Pancreas (tissue), 10 donors: ENCODE measurements around the gene VILL. TPM values are rescaled to one million over a fixed set of nuclear protein-coding genes. Genes with fewer than 3 reads are reported as not detected.

Source experiments
- ATAC-seq, 4 donors: fragments of 200-7000 bp; cut with Tn5 transposase; one replicate each; pipeline versions ENCODE4 v1.8.0 to v1.9.1; 2020; ENCODE audit warnings: mild to moderate bottlenecking in 4 of 4, moderate library complexity in 4 of 4
- DNase-seq, 6 donors: peaks; one replicate each; pipeline ENCODE4 v3.0.0-alpha.2; 2020
- FAIRE-seq: peaks from 2 replicates; lab custom pipeline; 2012; peaks lifted over from hg19 to GRCh38; lab: Jason Lieb, UNC
- H3K27ac ChIP-seq, 4 donors: fragments of 200-600 bp; sonication (generic); 1 replicate in 3 of 4; 2 replicates in 1 of 4; pipeline versions ENCODE4 v1.5.0 to v1.8.0; 2020
- H3K27me3 ChIP-seq, 4 donors: fragments of 200-600 bp; one replicate each; pipeline ENCODE4 v1.8.0; 2021
- H3K36me3 ChIP-seq, 3 donors: fragments of 200-600 bp; sonication (generic) in 1 of 3; one replicate each; pipeline versions ENCODE4 v1.5.0 to v1.8.0; 2020 to 2021
- H3K4me1 ChIP-seq, 3 donors: fragments of 200-600 bp; one replicate each; pipeline ENCODE4 v1.8.0; 2021
- H3K4me3 ChIP-seq, 4 donors: fragments of 200-600 bp; sonication (generic) in 2 of 4; one replicate each; pipeline versions ENCODE4 v1.5.0 to v1.8.0; 2020 to 2021
- H3K9me3 ChIP-seq, 4 donors: fragments of 200-600 bp; one replicate each; pipeline ENCODE4 v1.8.0; 2021
- WGBS, 2 donors: extraction: QIAGEN DNeasy Blood & Tissue Kit; methylation state at CpG; one replicate each; pipeline ENCODE4 v1.1.7; 2013; 5-methylcytosine and 5-hydroxymethylcytosine counted together
- intact Hi-C, 3 donors: fragments of 100-400 bp; cut with DNase I; formaldehyde crosslinking; loops; one replicate each; pipeline versions ENCODE4 v1.11.1 to v1.14.2; 2022
- polyA plus RNA-seq, 2 donors: library from polyadenylated mRNA; stranded (reverse); fragments of 200-250 nt; gene quantifications; one replicate each; pipeline ENCODE4 v1.2.3, GENCODE V29; 2013
- total RNA-seq, 6 donors: library from RNA; stranded (reverse); fragmentation: NEBNext Ultra II Directional in 4 of 6; extraction: Animal tissue kit (Norgen Biotek cat#: 25700) in 4 of 6; gene quantifications; one replicate each; pipeline versions ENCODE4 v1.2.1 to v1.2.4, GENCODE V29; 2021 to 2023
- TF ChIP-seq, protein P1 (sequence below), 4 donors: fragments of 200-600 bp; sonication (generic) in 3 of 4; IDR thresholded peaks; one replicate each; pipeline versions ENCODE4 v1.5.0 to v1.8.0; 2021; ENCODE audit warnings: antibody characterized with exemption in 4 of 4
- donor health status: healthy with polysubstance abuse.
- donor health status: DM: no; HTN: no; CAD: no; lungs with moderate emphysema.
- donor health status: DM: no; HTN: no; CAD: no.
- donor health status: control.
- donor health status: control.
- donor health status: Bipolar disorder and iron deficiency.
- donor health status: DM: yes; HTN: yes; CAD: no.
- donor health status: DM: no; HTN: no; CAD: no.
- donor health status: DM: no; HTN: no; CAD: no.
- donor health status: DM: yes; HTN: yes; CAD: no.

VILL gene
- total and polyA plus RNA-seq, 8 donors, result 1.2 to 7.0 (median 3.8) TPM

DNA sequence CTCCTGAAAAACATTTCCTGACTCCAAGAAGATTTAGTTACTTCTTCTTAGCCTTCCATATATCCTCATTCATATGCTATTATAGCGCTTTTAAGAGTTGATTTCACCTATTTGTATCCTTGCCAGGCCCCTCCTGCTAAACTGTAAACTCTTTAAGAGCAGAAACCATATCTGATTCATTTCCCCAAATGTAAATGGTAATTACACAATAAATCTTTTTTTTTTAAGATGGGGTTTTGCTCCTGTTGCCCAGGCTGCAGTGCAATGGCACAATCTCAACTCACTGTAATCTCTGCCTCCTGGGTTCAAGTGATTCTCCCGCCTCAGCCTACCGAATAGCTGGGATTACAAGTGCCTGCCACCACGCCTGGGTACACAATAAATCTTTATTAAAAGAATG is 52.9 kb downstream of the VILL start:
- Histone ChIP-seq H3K27me3 (no peaks in the 10 kb centered on the region), H3K9me3 (no peaks in the 10 kb centered on the region), H3K4me1 (no peaks in the 10 kb centered on the region), H3K36me3 (no peaks in the 10 kb centered on the region), H3K4me3 (no peak overlapping the region), H3K27ac (no peak overlapping the region)
- 84 to 87% methylated on average over 4 of the region's 4 CpGs for WGBS, 2 donors
- DNase-seq, result no peak
- no peak for ATAC-seq
- TF ChIP-seq, protein P1, sequence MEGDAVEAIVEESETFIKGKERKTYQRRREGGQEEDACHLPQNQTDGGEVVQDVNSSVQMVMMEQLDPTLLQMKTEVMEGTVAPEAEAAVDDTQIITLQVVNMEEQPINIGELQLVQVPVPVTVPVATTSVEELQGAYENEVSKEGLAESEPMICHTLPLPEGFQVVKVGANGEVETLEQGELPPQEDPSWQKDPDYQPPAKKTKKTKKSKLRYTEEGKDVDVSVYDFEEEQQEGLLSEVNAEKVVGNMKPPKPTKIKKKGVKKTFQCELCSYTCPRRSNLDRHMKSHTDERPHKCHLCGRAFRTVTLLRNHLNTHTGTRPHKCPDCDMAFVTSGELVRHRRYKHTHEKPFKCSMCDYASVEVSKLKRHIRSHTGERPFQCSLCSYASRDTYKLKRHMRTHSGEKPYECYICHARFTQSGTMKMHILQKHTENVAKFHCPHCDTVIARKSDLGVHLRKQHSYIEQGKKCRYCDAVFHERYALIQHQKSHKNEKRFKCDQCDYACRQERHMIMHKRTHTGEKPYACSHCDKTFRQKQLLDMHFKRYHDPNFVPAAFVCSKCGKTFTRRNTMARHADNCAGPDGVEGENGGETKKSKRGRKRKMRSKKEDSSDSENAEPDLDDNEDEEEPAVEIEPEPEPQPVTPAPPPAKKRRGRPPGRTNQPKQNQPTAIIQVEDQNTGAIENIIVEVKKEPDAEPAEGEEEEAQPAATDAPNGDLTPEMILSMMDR (IDR thresholded peaks at IDR 0.05), result no peak
- FAIRE-seq, result no peak
- intact Hi-C loops, result no loop called here

GRCh38 chr3:38046027-38046426 is 55.4 kb downstream of the VILL start:
- no peak for ATAC-seq

DNA sequence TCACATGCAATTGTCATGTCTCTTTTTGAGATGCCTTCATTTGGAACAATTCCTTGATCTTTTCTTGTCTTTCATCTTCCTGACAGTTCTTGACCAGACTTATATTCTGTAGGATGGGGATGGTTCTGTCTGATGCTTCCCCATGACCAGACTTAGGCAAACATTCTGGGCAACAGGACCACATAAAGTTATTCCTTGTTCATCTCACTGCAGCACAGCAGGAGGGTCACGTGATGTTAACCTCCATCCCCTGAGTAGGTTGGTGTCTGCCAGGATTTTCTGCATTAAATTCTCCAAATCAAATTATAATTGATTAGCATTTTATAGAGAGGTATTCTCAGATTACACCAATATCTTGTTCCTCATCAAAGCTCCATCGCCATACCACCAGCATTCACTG is 56.2 kb downstream of the VILL start:
- Histone ChIP-seq H3K27ac (no peak overlapping the region), H3K27me3 (no peaks in the 10 kb centered on the region), H3K4me1 (no peaks in the 10 kb centered on the region), H3K9me3 (no peaks in the 10 kb centered on the region), H3K36me3 (no peaks in the 10 kb centered on the region), H3K4me3 (no peak overlapping the region)
- TF ChIP-seq, protein P1 (IDR thresholded peaks at IDR 0.05), result no peak
- DNase-seq (no peak), FAIRE-seq (no peak), ATAC-seq (no peak)
- 90 to 98% methylated on average over 2 of the region's 2 CpGs for WGBS, 2 donors
- intact Hi-C loops, result no loop called here

More at GRCh38 chr3:38046027-38046426, 55.4 kb downstream of the VILL start:
- FAIRE-seq (no peak), DNase-seq (no peak)
- Histone ChIP-seq H3K9me3 (no peaks in the 10 kb centered on the region), H3K4me1 (no peaks in the 10 kb centered on the region), H3K27me3 (no peaks in the 10 kb centered on the region), H3K36me3 (no peaks in the 10 kb centered on the region), H3K4me3 (no peak overlapping the region), H3K27ac (no peak overlapping the region)
- intact Hi-C loops, result no loop called here
- TF ChIP-seq, protein P1 (IDR thresholded peaks at IDR 0.05), result no peak
- 79 to 88% methylated on average over 4 of the region's 4 CpGs for WGBS, 2 donors

DNA sequence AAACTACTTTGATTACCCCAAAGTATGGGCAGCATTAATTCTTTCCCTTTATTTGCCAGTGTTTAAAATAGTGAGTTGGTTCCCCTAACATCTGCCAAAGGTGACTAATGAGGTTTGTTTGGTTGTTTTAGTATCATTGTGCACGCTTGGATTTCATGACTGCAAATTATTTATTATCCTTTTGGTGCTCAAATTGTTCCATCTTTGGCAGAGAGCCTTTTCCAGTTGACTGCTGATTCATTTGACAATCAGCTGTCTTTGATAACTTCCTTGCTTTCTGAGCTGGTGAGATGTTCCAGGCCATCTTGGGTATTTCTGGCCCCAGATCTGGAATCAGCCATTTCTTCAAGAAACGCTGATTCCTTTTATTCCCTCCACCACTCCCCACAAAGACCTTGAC is 57.3 kb downstream of the VILL start:
- Histone ChIP-seq H3K4me1 (no peaks in the 10 kb centered on the region), H3K4me3 (no peak overlapping the region), H3K36me3 (no peaks in the 10 kb centered on the region), H3K27ac (no peak overlapping the region), H3K9me3 (no peaks in the 10 kb centered on the region), H3K27me3 (no peaks in the 10 kb centered on the region)
- TF ChIP-seq, protein P1 (IDR thresholded peaks at IDR 0.05), result no peak
- FAIRE-seq (no peak), DNase-seq (no peak), ATAC-seq (no peak)
- intact Hi-C loops, result no loop called here
- WGBS, 2 donors, result 75 to 77% methylated on average over 2 of the region's 2 CpGs

DNA sequence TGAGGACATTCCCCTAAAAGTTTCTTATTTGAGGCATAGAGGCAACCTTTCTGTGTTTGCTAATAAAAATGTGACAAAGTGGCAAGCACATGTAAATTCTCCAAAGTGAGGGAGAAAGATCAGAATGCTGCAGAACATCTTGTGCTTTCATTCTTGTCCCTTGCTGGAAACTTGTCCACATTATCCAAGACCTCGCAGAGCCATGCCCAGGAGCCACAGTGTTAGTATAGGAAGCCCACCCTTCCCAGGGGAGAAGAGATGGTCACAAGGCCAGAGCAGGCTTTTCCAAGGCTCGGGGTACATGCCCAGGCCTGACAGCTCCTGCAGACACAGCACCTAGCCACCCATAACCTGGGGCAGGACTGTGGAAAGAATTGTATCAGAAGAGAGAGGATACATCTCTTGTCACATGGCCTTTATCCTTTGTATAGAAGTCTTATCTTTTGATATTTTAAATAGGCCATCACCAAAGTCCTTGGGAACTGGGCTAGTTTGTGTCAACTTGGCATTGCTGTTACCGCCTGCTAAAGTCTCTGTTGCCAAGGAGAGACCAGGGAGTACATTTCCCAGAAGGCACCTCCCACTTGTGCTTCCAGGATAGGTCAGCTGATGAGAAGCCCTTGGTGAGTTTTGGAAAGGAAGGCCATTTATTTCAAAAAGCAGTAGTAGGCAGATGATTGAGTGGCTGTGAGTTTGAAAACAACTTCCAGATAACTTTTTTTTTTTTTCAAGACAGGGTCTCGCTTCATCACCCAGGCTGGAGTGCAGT is 59.0 kb downstream of the VILL start:
- WGBS, 2 donors, result 83 to 84% methylated on average over 4 of the region's 4 CpGs
- intact Hi-C loops, result no loop called here
- ATAC-seq, result peak in 3 of 4 donors; percentile 56 to 89 (median 77)

More for the DNA sequence above, 59.0 kb downstream of the VILL start:
- DNase-seq (peak in 1 of 6 donors; percentile 33), FAIRE-seq (no peak)
- Histone ChIP-seq H3K27ac (no peak overlapping the region), H3K27me3 (no peaks in the 10 kb centered on the region), H3K9me3 (no peaks in the 10 kb centered on the region), H3K36me3 (no peaks in the 10 kb centered on the region), H3K4me1 (no peaks in the 10 kb centered on the region), H3K4me3 (no peak overlapping the region)
- TF ChIP-seq, protein P1 (IDR thresholded peaks at IDR 0.05), result no peak
